GM12872 (cell line): ENCODE data around the gene RGMA.

Experiments used
- CTCF ChIP-seq: IDR thresholded peaks from 3 replicates; pipeline ENCODE4 v1.5.1; 2011; ENCODE audit warnings: low read depth, mild to moderate bottlenecking, low read length, moderate library complexity; ENCODE audit not compliant: insufficient read depth

Gene RGMA

GRCh38 chr15:93051236-93052089 is 37.5 kb downstream of the RGMA start:
- TF ChIP-seq CTCF, result no peak

- TF ChIP-seq CTCF, result no peak
Observed at GRCh38 chr15:93050648-93051047, 38.4 kb downstream of the RGMA start.

DNA sequence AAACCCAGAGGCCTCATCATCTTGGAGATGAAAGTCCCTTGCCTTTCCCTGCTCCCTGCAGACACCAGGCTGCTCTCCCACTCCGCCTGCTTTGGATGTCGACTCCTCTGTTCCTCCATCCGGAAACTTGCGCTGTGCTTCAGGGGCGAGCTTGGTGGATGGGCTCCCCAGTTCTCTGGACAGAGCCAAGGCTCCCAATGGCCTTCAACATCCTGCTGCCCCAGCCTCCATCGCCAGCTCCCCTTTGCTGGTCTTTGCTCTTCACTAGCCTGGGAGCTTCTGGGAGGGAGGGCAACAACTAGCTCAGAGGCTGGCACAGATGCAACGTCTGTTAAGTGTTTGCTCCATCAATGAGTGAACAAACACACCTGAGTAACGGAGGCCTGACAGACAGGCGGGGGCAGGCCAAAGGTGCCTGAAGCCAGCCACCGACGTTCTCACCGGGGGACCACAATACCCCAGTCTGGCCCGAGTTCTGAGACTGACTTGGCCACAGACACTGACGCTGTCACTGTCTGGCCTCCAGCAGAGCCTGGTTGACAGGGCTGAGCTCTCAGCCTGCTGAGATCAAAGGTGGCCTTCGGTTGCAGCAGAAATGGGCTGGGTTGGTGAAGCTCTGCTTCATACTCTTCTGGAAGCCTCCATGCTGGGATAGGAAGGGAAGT is 39.0 kb downstream of the RGMA start:
- TF ChIP-seq CTCF, result no peak

DNA sequence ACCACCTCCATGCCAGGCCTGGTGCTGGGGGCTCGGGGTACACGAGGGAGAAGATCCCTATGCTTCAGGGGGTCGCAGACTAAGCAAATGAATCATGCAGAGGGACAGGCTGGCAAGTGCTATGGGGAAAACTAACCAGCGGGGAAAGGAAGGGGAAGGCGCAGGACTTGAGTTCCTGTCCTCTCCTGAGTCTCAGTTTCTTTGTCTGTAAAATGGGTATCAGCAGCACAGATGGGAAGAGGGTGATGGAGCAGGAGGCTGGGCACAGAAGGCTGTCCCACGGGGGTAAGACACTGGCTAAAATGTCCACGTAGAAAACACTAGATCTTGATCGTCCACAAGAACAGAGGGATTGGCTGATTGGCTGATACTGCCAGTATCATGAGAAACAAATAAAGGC is 39.8 kb downstream of the RGMA start:
- no peak for TF ChIP-seq CTCF

- TF ChIP-seq CTCF, result no peak
Observed at GRCh38 chr15:93048759-93049161, 40.3 kb downstream of the RGMA start.

- TF ChIP-seq CTCF, result no peak
Observed at GRCh38 chr15:93048426-93048721, 40.6 kb downstream of the RGMA start.

- TF ChIP-seq CTCF, result no peak
Observed at GRCh38 chr15:93047621-93048425, 41.2 kb downstream of the RGMA start.
